ENCODE data around the gene TRIM42. TPM values are rescaled to one million over a fixed set of nuclear protein-coding genes. Genes with fewer than 3 reads are reported as not detected.
A peak's percentile ranks its signal among the peaks of the same experiment; 100 is the strongest.

TRIM42 gene
- total RNA-seq, 4 donors from 2014 or later, result not detected

- WGBS, 2 donors (ENCODE audit: low coverage in 1 of 2), result 75 to 100% methylated on average over 1 of the region's 1 CpG
- Histone ChIP-seq H3K27me3 (peaks cover 3% of the 10 kb centered on the region), H3K4me1 (no peaks in the 10 kb centered on the region), H3K4me3 (no peak overlapping the region), H3K27ac (no peak overlapping the region), H3K36me3 (no peaks in the 10 kb centered on the region), H3K9me3 (no peaks in the 10 kb centered on the region)
- no peak for ATAC-seq
- TF ChIP-seq CTCF (IDR thresholded peaks at IDR 0.05), result no peak
- no peak for TF ChIP-seq POLR2AphosphoS5 (IDR thresholded peaks at IDR 0.05)
- no peak for TF ChIP-seq POLR2A (IDR thresholded peaks at IDR 0.05)
- no peak for TF ChIP-seq EP300 (IDR thresholded peaks at IDR 0.05)
These were observed 48.2 kb downstream of the TRIM42 start for GRCh38 chr3:140726066-140726465.

- no peaks in the 10 kb centered on the region for H3K36me3 ChIP-seq
- no peak for TF ChIP-seq EP300 (IDR thresholded peaks at IDR 0.05)
- no peak for TF ChIP-seq POLR2A (IDR thresholded peaks at IDR 0.05)
- TF ChIP-seq POLR2AphosphoS5 (IDR thresholded peaks at IDR 0.05), result no peak
- no peak for TF ChIP-seq CTCF (IDR thresholded peaks at IDR 0.05)
- no peak overlapping the region for H3K27ac ChIP-seq
- no peak overlapping the region for H3K4me3 ChIP-seq
- H3K4me1 ChIP-seq, result no peaks in the 10 kb centered on the region
- ATAC-seq, result no peak
- H3K9me3 ChIP-seq, result no peaks in the 10 kb centered on the region
- 73 to 79% methylated on average over 3 to 4 of the region's 4 CpGs for WGBS, 2 donors (ENCODE audit: low coverage in 1 of 2)
- H3K27me3 ChIP-seq, result peaks cover 3% of the 10 kb centered on the region
These were observed 50.0 kb downstream of the TRIM42 start for GRCh38 chr3:140727886-140728285.

GRCh38 chr3:140731440-140732119 is 53.7 kb downstream of the TRIM42 start:
- Histone ChIP-seq H3K27me3 (peaks cover 3% of the 10 kb centered on the region), H3K4me3 (no peak overlapping the region), H3K9me3 (no peaks in the 10 kb centered on the region), H3K36me3 (no peaks in the 10 kb centered on the region), H3K4me1 (no peaks in the 10 kb centered on the region), H3K27ac (no peak overlapping the region)
- ATAC-seq, result no peak
- TF ChIP-seq EP300 (IDR thresholded peaks at IDR 0.05), result no peak
- TF ChIP-seq CTCF (IDR thresholded peaks at IDR 0.05), result no peak
- TF ChIP-seq POLR2A (IDR thresholded peaks at IDR 0.05), result no peak
- TF ChIP-seq POLR2AphosphoS5 (IDR thresholded peaks at IDR 0.05), result no peak
- 72 to 81% methylated on average over 3 to 4 of the region's 6 CpGs for WGBS, 2 donors (ENCODE audit: low coverage in 1 of 2)

- 66 to 80% methylated on average over 2 to 3 of the region's 3 CpGs for WGBS, 2 donors (ENCODE audit: low coverage in 1 of 2)
- Histone ChIP-seq H3K36me3 (no peaks in the 10 kb centered on the region), H3K9me3 (no peaks in the 10 kb centered on the region), H3K4me1 (no peaks in the 10 kb centered on the region), H3K4me3 (no peak overlapping the region), H3K27me3 (peaks cover 9% of the 10 kb centered on the region), H3K27ac (no peak overlapping the region)
- no peak for TF ChIP-seq CTCF (IDR thresholded peaks at IDR 0.05)
- TF ChIP-seq POLR2A (IDR thresholded peaks at IDR 0.05), result no peak
- TF ChIP-seq EP300 (IDR thresholded peaks at IDR 0.05), result no peak
- TF ChIP-seq POLR2AphosphoS5 (IDR thresholded peaks at IDR 0.05), result no peak
- no peak for ATAC-seq
These were observed 55.8 kb downstream of the TRIM42 start for GRCh38 chr3:140733623-140734022.

- Histone ChIP-seq H3K36me3 (no peaks in the 10 kb centered on the region), H3K9me3 (no peaks in the 10 kb centered on the region), H3K27me3 (peaks cover 15% of the 10 kb centered on the region), H3K27ac (no peak overlapping the region), H3K4me3 (no peak overlapping the region), H3K4me1 (no peaks in the 10 kb centered on the region)
- peak; percentile 32 for ATAC-seq
- no peak for TF ChIP-seq EP300 (IDR thresholded peaks at IDR 0.05)
- TF ChIP-seq POLR2AphosphoS5 (IDR thresholded peaks at IDR 0.05), result no peak
- no peak for TF ChIP-seq POLR2A (IDR thresholded peaks at IDR 0.05)
- peak in 3 of 4 experiments; percentile 41 to 46 (median 41) for TF ChIP-seq CTCF (IDR thresholded peaks at IDR 0.05)
- 43 to 47% methylated on average over 4 to 5 of the region's 5 CpGs for WGBS, 2 donors (ENCODE audit: low coverage in 1 of 2)
These were observed 59.1 kb downstream of the TRIM42 start for GRCh38 chr3:140736863-140737460.
